ENCODE measurements around the gene RNF130.

DNA sequence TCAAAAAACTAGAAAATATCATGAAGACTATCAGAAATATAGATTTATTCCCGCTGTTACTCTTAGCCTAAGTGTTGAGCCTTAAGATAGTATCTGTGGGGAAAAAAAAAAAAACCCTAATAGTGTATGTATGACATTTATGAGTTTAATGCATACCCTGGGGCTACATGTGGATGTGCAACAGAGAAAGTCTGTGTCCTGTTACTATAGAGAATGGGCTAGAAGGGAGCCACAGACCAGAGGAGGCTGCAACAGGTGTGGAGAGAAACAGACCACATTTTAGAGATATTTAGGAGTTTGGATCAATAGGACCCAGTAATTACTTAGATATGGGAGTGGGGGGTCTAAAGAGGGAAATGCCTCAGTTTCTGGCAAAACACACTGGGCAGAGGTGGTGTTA is 15.4 kb downstream of the RNF130 start:
- TF ChIP-seq, protein P1, sequence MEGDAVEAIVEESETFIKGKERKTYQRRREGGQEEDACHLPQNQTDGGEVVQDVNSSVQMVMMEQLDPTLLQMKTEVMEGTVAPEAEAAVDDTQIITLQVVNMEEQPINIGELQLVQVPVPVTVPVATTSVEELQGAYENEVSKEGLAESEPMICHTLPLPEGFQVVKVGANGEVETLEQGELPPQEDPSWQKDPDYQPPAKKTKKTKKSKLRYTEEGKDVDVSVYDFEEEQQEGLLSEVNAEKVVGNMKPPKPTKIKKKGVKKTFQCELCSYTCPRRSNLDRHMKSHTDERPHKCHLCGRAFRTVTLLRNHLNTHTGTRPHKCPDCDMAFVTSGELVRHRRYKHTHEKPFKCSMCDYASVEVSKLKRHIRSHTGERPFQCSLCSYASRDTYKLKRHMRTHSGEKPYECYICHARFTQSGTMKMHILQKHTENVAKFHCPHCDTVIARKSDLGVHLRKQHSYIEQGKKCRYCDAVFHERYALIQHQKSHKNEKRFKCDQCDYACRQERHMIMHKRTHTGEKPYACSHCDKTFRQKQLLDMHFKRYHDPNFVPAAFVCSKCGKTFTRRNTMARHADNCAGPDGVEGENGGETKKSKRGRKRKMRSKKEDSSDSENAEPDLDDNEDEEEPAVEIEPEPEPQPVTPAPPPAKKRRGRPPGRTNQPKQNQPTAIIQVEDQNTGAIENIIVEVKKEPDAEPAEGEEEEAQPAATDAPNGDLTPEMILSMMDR (IDR thresholded peaks at IDR 0.05), result no peak
- no peak for TF ChIP-seq EZH2 (IDR thresholded peaks at IDR 0.05)
